SK-N-SH (cell line): ENCODE measurements around the gene ANKRD33B. TPM values are rescaled to one million over a fixed set of nuclear protein-coding genes. Genes with fewer than 3 reads are reported as not detected.

ENCODE experiments used
- CTCF ChIA-PET: fragments of 300-600, 350-600 bp; formaldehyde crosslinking; extraction: SDS; loops from one replicate; lab custom pipeline; 2021; lab: Yijun Ruan, JAX
- POLR2A ChIA-PET: fragments of 350-600 bp; sonication (Branson Sonifier 250); formaldehyde crosslinking; extraction: SDS; loops from one replicate; lab custom pipeline; 2020; ENCODE audit warnings: antibody characterized with exemption, inconsistent platforms; lab: Yijun Ruan, JAX
- DNase-seq: peaks from one replicate; pipeline ENCODE4 v3.0.0; 2012
- H2AFZ ChIP-seq: fragments of 200-600 bp; sonication (generic); 2 replicates; pipeline ENCODE4 v1.8.1; 2016; ENCODE audit warnings: antibody characterized with exemption, mild to moderate bottlenecking, low read depth
- H3F3A ChIP-seq: fragments of 200-600 bp; sonication (generic); replicated peaks from 2 replicates; pipeline ENCODE3; 2016; ENCODE audit warnings: antibody characterized with exemption, mild to moderate bottlenecking; ENCODE audit not compliant: insufficient read depth
- H3K27ac ChIP-seq, 2 experiments: fragments of 200-500 bp in 1 of 2; fragments of 200-600 bp in 1 of 2; sonication (Bioruptor generic) in 1 of 2; sonication (generic), shearing (Covaris generic) in 1 of 2; 2 replicates each; pipeline versions ENCODE4 v1.5.1 to v1.6.1; 2014 to 2016; ENCODE audit warnings: low read depth in 2 of 2, inconsistent platforms in 1 of 2, low read length in 1 of 2, mild to moderate bottlenecking in 1 of 2, mixed read lengths in 1 of 2
- H3K27me3 ChIP-seq: fragments of 200-600 bp; sonication (generic), shearing (Covaris generic); 2 replicates; pipeline ENCODE4 v1.6.1; 2016; ENCODE audit warnings: mixed run types; ENCODE audit not compliant: insufficient read depth
- H3K36me3 ChIP-seq, 2 experiments: fragments of 200-500 bp in 1 of 2; fragments of 200-600 bp in 1 of 2; sonication (Bioruptor generic) in 1 of 2; sonication (generic) in 1 of 2; replicated peaks in 1 of 2; 2 replicates each; pipeline versions ENCODE3 to v1.5.1; 2014 to 2016; ENCODE audit warnings: low read length in 1 of 2, mild to moderate bottlenecking in 1 of 2; ENCODE audit not compliant: insufficient read depth in 2 of 2, control insufficient read depth in 1 of 2
- H3K4me1 ChIP-seq, 2 experiments: fragments of 200-500 bp in 1 of 2; fragments of 200-600 bp in 1 of 2; sonication (Bioruptor generic) in 1 of 2; sonication (generic), shearing (Covaris generic) in 1 of 2; 2 replicates each; pipeline versions ENCODE4 v1.5.1 to v1.6.1; 2014 to 2016; ENCODE audit warnings: low read depth in 1 of 2, low read length in 1 of 2, mixed run types in 1 of 2; ENCODE audit not compliant: insufficient read depth in 2 of 2, control insufficient read depth in 1 of 2
- H3K4me2 ChIP-seq: fragments of 200-600 bp; sonication (generic), shearing (Covaris generic); 2 replicates; pipeline ENCODE4 v1.6.1; 2017; ENCODE audit warnings: mixed run types
- H3K4me3 ChIP-seq, 2 experiments: fragments of 200-500 bp in 1 of 2; fragments of 200-600 bp in 1 of 2; sonication (Bioruptor generic) in 1 of 2; sonication (generic), shearing (Covaris generic) in 1 of 2; 2 replicates each; pipeline versions ENCODE4 v1.5.1 to v1.8.1; 2014 to 2016; ENCODE audit warnings: low read depth in 2 of 2, inconsistent platforms in 1 of 2, low read length in 1 of 2, mild to moderate bottlenecking in 1 of 2, mixed read lengths in 1 of 2, moderate library complexity in 1 of 2
- H3K79me2 ChIP-seq: fragments of 200-600 bp; sonication (generic); 2 replicates; pipeline ENCODE4 v1.8.1; 2017; ENCODE audit warnings: mild to moderate bottlenecking; ENCODE audit not compliant: insufficient read depth
- H3K9ac ChIP-seq: fragments of 200-600 bp; sonication (generic); 2 replicates; pipeline ENCODE4 v1.6.1; 2017; ENCODE audit warnings: mixed run types
- H3K9me2 ChIP-seq: fragments of 200-600 bp; sonication (generic); 2 replicates; pipeline ENCODE4 v1.6.1; 2017; ENCODE audit warnings: mixed run types
- H3K9me3 ChIP-seq: fragments of 200-600 bp; sonication (generic); 2 replicates; pipeline ENCODE4 v1.6.1; 2017; ENCODE audit warnings: mixed run types, mild to moderate bottlenecking, moderate library complexity
- H4K20me1 ChIP-seq: fragments of 200-600 bp; sonication (generic); 2 replicates; pipeline ENCODE4 v1.6.1; 2017; ENCODE audit warnings: mild to moderate bottlenecking, mixed run types; ENCODE audit not compliant: insufficient read depth
- CTCF ChIP-seq: fragments of 200-600 bp; sonication (generic); IDR thresholded peaks from 2 replicates; pipeline ENCODE4 v1.6.1; 2017; ENCODE audit warnings: antibody characterized with exemption, mild to moderate bottlenecking, moderate library complexity
- ELF1 ChIP-seq: IDR thresholded peaks from 2 replicates; pipeline ENCODE4 v1.4.0; 2012
- EZH2phosphoT487 ChIP-seq: fragments of 200-600 bp; sonication (generic); IDR thresholded peaks from 2 replicates; pipeline ENCODE4 v1.6.1; 2017; ENCODE audit warnings: low read depth, mixed run types, mild to moderate bottlenecking, antibody characterized with exemption, moderate library complexity, borderline replicate concordance
- FOSL2 ChIP-seq: IDR thresholded peaks from 2 replicates; pipeline ENCODE4 v1.4.0; 2012; ENCODE audit warnings: low read depth, mild to moderate bottlenecking, moderate library complexity, borderline replicate concordance
- FOXJ3 ChIP-seq: sonication (generic); formaldehyde crosslinking; IDR thresholded peaks from 2 replicates; pipeline ENCODE4 v1.5.1; 2020; ENCODE audit warnings: mild to moderate bottlenecking, missing genetic modification reagents
- FOXM1 ChIP-seq: IDR thresholded peaks from 2 replicates; pipeline ENCODE4 v1.4.0; 2012; ENCODE audit warnings: low read depth, mild to moderate bottlenecking
- GATA2 ChIP-seq: sonication (generic); formaldehyde crosslinking; IDR thresholded peaks from 2 replicates; pipeline ENCODE4 v1.5.0; 2020; ENCODE audit warnings: mild to moderate bottlenecking, missing genetic modification reagents
- JUND ChIP-seq: IDR thresholded peaks from 2 replicates; pipeline ENCODE4 v1.4.0; 2012
- POLR2AphosphoS5 ChIP-seq: IDR thresholded peaks from 2 replicates; pipeline ENCODE4 v1.6.1; 2012; ENCODE audit warnings: low read depth, low read length
- RXRA ChIP-seq: IDR thresholded peaks from 2 replicates; pipeline ENCODE4 v1.4.0; 2012; ENCODE audit warnings: low read depth, mild to moderate bottlenecking, borderline replicate concordance
- TAF1 ChIP-seq: IDR thresholded peaks from 2 replicates; pipeline ENCODE4 v1.6.1; 2012; ENCODE audit warnings: low read depth, mild to moderate bottlenecking, low read length, moderate library complexity, borderline replicate concordance
- TCF12 ChIP-seq: IDR thresholded peaks from 2 replicates; pipeline ENCODE4 v1.4.0; 2012
- USF2 ChIP-seq: fragments of 150-350 bp; IDR thresholded peaks from 2 replicates; pipeline ENCODE4 v1.6.1; 2017; ENCODE audit warnings: antibody characterized with exemption, low read length, low read depth, borderline replicate concordance
- ZBTB33 ChIP-seq: IDR thresholded peaks from 2 replicates; pipeline ENCODE4 v1.4.0; 2012; ENCODE audit warnings: low read depth, borderline replicate concordance
- WGBS: methylation state at CpG from one replicate; pipeline ENCODE4 v1.1.6; 2017; ENCODE audit warnings: low lambda C conversion rate; 5-methylcytosine and 5-hydroxymethylcytosine counted together
- polyA plus RNA-seq, 3 experiments: library from polyadenylated mRNA; depleted of rRNA; stranded (reverse); fragments of >200 nt; gene quantifications; 2 replicates each; pipeline ENCODE4 v1.2.3, GENCODE V29; 2012
- TF ChIP-seq, protein P1 (sequence below): fragments of 150-350 bp; IDR thresholded peaks from 2 replicates; pipeline ENCODE4 v1.6.1; 2016; ENCODE audit warnings: mild to moderate bottlenecking, low read depth, low read length
- TF ChIP-seq, protein P2 (sequence below): IDR thresholded peaks from 2 replicates; pipeline ENCODE4 v1.6.1; 2012; ENCODE audit warnings: mild to moderate bottlenecking, low read depth, low read length, moderate library complexity

Gene ANKRD33B
- polyA plus RNA-seq, 1 of the 3 experiments (the other 2 are of a cell fraction), result 1.8 TPM

- no peaks in the 10 kb centered on the region for H3K9me3 ChIP-seq
- no peaks in the 10 kb centered on the region for H3K79me2 ChIP-seq
- no peak overlapping the region for H3K27ac ChIP-seq
- DNase-seq, result no peak
- POLR2A ChIA-PET, result no interaction called here
- H3K9ac ChIP-seq, result no peak overlapping the region
- H3K4me2 ChIP-seq, result no peak overlapping the region
- no peak overlapping the region for H2AFZ ChIP-seq
- H3K9me2 ChIP-seq, result no peaks in the 10 kb centered on the region
- H3K4me3 ChIP-seq, result no peak overlapping the region
- H3K27me3 ChIP-seq, result no peaks in the 10 kb centered on the region
- H4K20me1 ChIP-seq, result no peaks in the 10 kb centered on the region
- no peaks in the 10 kb centered on the region for H3K36me3 ChIP-seq
- peaks cover 0 to 7% of the 10 kb centered on the region in 2 experiments; a peak in 2 of 4 replicates for H3K4me1 ChIP-seq
- TF ChIP-seq EZH2phosphoT487, result no peak
- TF ChIP-seq CTCF, result no peak
- no peak for TF ChIP-seq FOSL2
- TF ChIP-seq TCF12, result no peak
- no peak for TF ChIP-seq JUND
- TF ChIP-seq GATA2 (CRISPR knock-in tag), result no peak
- TF ChIP-seq RXRA, result no peak
- TF ChIP-seq FOXM1, result no peak
- CTCF ChIA-PET, result interaction anchor here (11.8 kb wide), 1 partner anchor 168 kb away, joined by 265 read pairs; no protein-coding TSS in a partner anchor
- 80% methylated on average over 4 of the region's 4 CpGs for WGBS
- peaks cover 6% of the 10 kb centered on the region for H3F3A ChIP-seq
Measured at GRCh38 chr5:10622810-10623209, 58.9 kb downstream of the ANKRD33B start.

GRCh38 chr5:10623305-10623910 is 59.5 kb downstream of the ANKRD33B start:
- no peak for DNase-seq
- Histone ChIP-seq H4K20me1 (no peaks in the 10 kb centered on the region), H3K79me2 (peaks cover 1% of the 10 kb centered on the region; the same call in 1 of the 2 replicates), H2AFZ (no peak overlapping the region), H3K9me3 (no peaks in the 10 kb centered on the region), H3K9ac (no peak overlapping the region), H3K27ac (no peak overlapping the region), H3K4me1 (peaks cover 0 to 7% of the 10 kb centered on the region in 2 experiments; a peak in 2 of 4 replicates), H3K4me3 (no peak overlapping the region), H3K9me2 (no peaks in the 10 kb centered on the region), H3K36me3 (no peaks in the 10 kb centered on the region), H3K4me2 (no peak overlapping the region), H3K27me3 (no peaks in the 10 kb centered on the region), H3F3A (peaks cover 6% of the 10 kb centered on the region)
- CTCF ChIA-PET, result interaction anchor here (11.8 kb wide), 1 partner anchor 169 kb away, joined by 265 read pairs; no protein-coding TSS in a partner anchor
- WGBS, result 85% methylated on average over 10 of the region's 10 CpGs
- POLR2A ChIA-PET, result no interaction called here
- TF ChIP-seq ZBTB33, result no peak
- TF ChIP-seq TAF1, result no peak
- TF ChIP-seq, protein P1, sequence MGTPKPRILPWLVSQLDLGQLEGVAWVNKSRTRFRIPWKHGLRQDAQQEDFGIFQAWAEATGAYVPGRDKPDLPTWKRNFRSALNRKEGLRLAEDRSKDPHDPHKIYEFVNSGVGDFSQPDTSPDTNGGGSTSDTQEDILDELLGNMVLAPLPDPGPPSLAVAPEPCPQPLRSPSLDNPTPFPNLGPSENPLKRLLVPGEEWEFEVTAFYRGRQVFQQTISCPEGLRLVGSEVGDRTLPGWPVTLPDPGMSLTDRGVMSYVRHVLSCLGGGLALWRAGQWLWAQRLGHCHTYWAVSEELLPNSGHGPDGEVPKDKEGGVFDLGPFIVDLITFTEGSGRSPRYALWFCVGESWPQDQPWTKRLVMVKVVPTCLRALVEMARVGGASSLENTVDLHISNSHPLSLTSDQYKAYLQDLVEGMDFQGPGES, result no peak
- TF ChIP-seq FOXJ3 (CRISPR knock-in tag), result no peak
- no peak for TF ChIP-seq ELF1
- TF ChIP-seq POLR2AphosphoS5, result no peak
- no peak for TF ChIP-seq USF2
- TF ChIP-seq JUND, result no peak
- TF ChIP-seq, protein P2, sequence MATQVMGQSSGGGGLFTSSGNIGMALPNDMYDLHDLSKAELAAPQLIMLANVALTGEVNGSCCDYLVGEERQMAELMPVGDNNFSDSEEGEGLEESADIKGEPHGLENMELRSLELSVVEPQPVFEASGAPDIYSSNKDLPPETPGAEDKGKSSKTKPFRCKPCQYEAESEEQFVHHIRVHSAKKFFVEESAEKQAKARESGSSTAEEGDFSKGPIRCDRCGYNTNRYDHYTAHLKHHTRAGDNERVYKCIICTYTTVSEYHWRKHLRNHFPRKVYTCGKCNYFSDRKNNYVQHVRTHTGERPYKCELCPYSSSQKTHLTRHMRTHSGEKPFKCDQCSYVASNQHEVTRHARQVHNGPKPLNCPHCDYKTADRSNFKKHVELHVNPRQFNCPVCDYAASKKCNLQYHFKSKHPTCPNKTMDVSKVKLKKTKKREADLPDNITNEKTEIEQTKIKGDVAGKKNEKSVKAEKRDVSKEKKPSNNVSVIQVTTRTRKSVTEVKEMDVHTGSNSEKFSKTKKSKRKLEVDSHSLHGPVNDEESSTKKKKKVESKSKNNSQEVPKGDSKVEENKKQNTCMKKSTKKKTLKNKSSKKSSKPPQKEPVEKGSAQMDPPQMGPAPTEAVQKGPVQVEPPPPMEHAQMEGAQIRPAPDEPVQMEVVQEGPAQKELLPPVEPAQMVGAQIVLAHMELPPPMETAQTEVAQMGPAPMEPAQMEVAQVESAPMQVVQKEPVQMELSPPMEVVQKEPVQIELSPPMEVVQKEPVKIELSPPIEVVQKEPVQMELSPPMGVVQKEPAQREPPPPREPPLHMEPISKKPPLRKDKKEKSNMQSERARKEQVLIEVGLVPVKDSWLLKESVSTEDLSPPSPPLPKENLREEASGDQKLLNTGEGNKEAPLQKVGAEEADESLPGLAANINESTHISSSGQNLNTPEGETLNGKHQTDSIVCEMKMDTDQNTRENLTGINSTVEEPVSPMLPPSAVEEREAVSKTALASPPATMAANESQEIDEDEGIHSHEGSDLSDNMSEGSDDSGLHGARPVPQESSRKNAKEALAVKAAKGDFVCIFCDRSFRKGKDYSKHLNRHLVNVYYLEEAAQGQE, result no peak
